HepG2 (cell line): ENCODE data around the gene FCRLA.

Experiments used
- NFIC ChIP-seq: IDR thresholded peaks from 2 replicates; pipeline ENCODE4 v1.6.1; 2012; ENCODE audit warnings: mild to moderate bottlenecking, low read length, inconsistent platforms
- POLR2A ChIP-seq, 2 experiments: IDR thresholded peaks; 2 replicates each; pipeline ENCODE4 v1.6.1; 2011; ENCODE audit warnings: low read depth in 2 of 2, low read length in 2 of 2, mild to moderate bottlenecking in 1 of 2, moderate library complexity in 1 of 2; ENCODE audit not compliant: insufficient read depth in 1 of 2
- RAD21 ChIP-seq: fragments of 450-650 bp; formaldehyde crosslinking; IDR thresholded peaks from 2 replicates; pipeline ENCODE4 v1.5.0; 2020; ENCODE audit warnings: mild to moderate bottlenecking
- SALL2 ChIP-seq: sonication (generic); formaldehyde crosslinking; IDR thresholded peaks from 2 replicates; pipeline ENCODE4 v1.8.1; 2023; ENCODE audit warnings: mild to moderate bottlenecking, missing genetic modification reagents, inconsistent platforms
- SUZ12 ChIP-seq: fragments of 150-350 bp; IDR thresholded peaks from 2 replicates; pipeline ENCODE4 v1.6.1; 2014; ENCODE audit warnings: low read depth, low read length
- ZNF274 ChIP-seq: sonication (generic); formaldehyde crosslinking; IDR thresholded peaks from 2 replicates; pipeline ENCODE4 v1.5.1; 2020; ENCODE audit warnings: mild to moderate bottlenecking, missing genetic modification reagents

- no peak for TF ChIP-seq POLR2A (IDR thresholded peaks at IDR 0.05; ENCODE audit: insufficient read depth in 1 of 2, low read depth in 2 of 2, low read length in 2 of 2)
- no peak for TF ChIP-seq NFIC
- no peak for TF ChIP-seq SUZ12
- TF ChIP-seq SALL2 (CRISPR knock-in tag), result no peak
- no peak for TF ChIP-seq RAD21 (CRISPR knock-in tag)
- TF ChIP-seq ZNF274 (CRISPR knock-in tag), result no peak
Measured at GRCh38 chr1:161707503-161707902, 474 bp downstream of the FCRLA start.
